ENCODE results near the gene PRKAR2A.

The PRKAR2A gene

DNA sequence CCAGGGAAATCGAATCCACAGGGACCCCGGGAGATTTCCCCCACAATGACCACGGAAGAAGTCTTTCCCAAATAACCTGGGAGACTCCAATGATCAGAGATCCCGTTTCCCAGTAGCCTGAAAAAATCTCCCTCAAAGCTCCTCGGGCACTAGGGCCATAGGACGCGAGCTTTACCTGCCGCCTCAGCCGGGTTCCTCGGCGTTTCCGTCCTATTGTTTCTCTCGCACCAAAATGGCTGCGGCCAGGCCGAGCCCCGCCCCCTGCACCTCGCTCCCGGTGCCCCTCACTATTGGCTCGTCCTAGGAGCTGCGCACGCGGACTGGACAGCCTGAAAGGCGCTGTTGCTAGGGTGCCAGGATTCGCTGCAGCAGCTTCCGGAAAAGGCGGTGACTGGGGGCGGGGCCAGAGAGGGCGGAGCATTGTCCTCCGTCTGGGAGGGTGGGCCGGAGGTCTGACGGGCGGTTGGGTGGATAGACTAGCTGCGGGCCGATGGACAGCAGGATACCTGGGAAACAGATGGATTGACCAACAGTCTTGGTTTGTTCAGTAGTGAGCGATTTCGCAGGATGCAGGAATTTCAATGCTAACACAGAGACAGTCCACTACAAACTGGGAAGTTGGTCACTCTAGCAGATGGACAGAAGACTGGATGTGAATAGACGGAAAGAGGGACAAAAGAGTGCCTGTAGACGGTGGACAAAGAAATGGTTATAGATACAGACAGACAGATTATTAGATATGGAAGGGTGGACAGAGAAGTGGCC, 130.5 kb downstream of the PRKAR2A start, which contains the start of gene IP6K2:
Gene IP6K2 (minus strand): TSS at position 240 of the 765 bp plus-strand sequence. CDS start 21,930 bp downstream, outside the sequence.
- TF ChIP-seq, protein P1, sequence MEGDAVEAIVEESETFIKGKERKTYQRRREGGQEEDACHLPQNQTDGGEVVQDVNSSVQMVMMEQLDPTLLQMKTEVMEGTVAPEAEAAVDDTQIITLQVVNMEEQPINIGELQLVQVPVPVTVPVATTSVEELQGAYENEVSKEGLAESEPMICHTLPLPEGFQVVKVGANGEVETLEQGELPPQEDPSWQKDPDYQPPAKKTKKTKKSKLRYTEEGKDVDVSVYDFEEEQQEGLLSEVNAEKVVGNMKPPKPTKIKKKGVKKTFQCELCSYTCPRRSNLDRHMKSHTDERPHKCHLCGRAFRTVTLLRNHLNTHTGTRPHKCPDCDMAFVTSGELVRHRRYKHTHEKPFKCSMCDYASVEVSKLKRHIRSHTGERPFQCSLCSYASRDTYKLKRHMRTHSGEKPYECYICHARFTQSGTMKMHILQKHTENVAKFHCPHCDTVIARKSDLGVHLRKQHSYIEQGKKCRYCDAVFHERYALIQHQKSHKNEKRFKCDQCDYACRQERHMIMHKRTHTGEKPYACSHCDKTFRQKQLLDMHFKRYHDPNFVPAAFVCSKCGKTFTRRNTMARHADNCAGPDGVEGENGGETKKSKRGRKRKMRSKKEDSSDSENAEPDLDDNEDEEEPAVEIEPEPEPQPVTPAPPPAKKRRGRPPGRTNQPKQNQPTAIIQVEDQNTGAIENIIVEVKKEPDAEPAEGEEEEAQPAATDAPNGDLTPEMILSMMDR (IDR thresholded peaks at IDR 0.05; ENCODE audit: borderline replicate concordance, insufficient read depth, low read depth, low read length) = no peak
- H3K4me3 ChIP-seq (ENCODE audit: low read depth, low read length) = peak within 1 kb of the TSS; percentile 66

DNA sequence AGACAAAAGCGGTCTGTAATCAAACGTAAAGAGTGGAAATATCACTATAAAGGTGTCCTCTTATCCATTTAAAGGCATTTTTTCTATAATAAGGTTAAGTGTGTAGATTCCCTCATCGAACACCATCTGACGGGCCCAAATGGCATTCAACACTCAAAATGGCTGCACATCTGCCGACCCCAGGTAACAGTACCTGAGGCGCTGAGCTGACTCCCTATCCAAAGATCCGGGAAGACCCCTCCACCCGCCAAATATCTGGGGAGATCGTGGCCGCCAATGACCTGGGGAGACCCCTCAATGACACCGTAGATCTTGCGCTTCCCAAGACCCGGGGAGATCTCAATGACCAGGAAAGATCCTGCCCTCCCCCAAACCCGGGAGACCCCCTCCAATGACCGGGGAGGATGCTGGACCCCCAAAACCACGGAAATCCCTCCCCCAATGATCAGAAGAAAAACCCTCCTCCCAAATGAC, 131.1 kb downstream of the PRKAR2A start:
- TF ChIP-seq, protein P1 (IDR thresholded peaks at IDR 0.05; ENCODE audit: borderline replicate concordance, insufficient read depth, low read depth, low read length) = no peak
- peak overlapping the region; percentile 66 for H3K4me3 ChIP-seq (ENCODE audit: low read depth, low read length)

DNA sequence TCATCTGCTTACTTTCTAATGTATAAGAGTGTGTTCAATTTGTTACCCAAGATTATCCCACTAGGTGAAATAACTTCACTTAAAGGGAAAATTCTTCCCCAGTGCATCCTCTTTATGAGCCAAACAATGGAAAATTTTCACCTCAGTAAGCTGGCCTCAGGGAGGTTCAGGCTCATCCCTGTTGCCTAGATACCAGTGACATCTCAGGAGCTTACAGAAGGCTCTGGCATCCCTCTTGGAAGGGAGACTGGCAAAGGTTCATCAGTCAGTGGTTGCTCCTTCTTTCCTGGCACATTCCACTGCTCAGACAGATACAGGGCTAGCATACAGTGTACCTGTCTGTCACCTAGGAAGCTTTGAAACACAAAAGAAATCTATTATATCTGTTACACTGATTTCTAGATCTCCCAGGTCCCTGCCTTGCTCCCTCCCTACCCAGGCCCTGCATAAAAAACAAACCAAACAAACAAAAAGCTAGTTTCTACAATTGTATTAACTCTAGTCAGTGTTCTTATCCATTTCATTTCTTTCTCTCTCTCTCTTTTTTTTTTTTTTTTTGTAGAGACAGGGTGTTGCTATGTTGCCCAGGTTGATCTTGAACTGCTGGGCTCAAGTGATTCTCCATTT, 132.4 kb downstream of the PRKAR2A start:
- peak overlapping the region; percentile 16 for H3K4me3 ChIP-seq (ENCODE audit: low read depth, low read length)
- TF ChIP-seq, protein P1 (IDR thresholded peaks at IDR 0.05; ENCODE audit: borderline replicate concordance, insufficient read depth, low read depth, low read length) = no peak

DNA sequence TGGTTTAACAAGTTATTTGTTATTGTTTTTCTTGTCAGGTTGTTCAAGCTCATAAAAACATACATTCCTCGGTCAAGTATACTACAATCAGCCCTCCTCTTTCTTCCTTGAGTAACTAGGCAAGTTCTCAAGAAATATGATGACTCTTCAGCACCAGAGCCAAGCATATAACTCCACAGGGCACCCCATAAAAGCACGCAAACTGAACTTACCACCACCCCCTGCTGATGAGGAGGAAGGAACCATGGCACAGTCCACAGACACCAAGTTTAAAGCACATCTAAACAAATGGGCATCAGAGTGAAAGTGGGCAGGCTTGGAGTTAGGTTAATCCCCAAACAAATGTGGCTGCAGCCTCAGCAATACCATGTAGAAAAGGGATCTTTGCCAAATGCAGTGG, 135.9 kb downstream of the PRKAR2A start:
- H3K4me3 ChIP-seq (ENCODE audit: low read depth, low read length) = no peak overlapping the region
- TF ChIP-seq, protein P1 (IDR thresholded peaks at IDR 0.05; ENCODE audit: borderline replicate concordance, insufficient read depth, low read depth, low read length) = no peak

DNA sequence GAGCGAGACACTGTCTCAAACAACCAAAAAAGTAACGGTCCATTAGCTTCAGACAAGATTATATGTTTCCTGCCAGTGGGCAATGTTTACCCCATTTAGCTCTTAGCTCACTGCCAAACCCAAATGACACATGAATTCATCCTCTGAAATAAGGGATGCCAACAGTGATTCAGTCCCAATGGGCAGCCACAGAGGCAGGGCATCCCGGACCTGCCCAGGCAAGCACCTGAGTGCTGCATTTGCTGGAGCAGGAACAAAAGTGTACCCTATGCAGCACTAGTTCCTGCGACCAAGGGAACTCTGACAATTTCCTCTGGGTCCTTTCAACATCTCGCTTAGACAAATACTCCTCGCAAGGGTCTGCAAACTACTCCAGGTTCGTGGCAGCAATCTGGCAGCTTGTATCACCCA, 138.6 kb downstream of the PRKAR2A start:
- TF ChIP-seq, protein P1 (IDR thresholded peaks at IDR 0.05; ENCODE audit: borderline replicate concordance, insufficient read depth, low read depth, low read length) = no peak

DNA sequence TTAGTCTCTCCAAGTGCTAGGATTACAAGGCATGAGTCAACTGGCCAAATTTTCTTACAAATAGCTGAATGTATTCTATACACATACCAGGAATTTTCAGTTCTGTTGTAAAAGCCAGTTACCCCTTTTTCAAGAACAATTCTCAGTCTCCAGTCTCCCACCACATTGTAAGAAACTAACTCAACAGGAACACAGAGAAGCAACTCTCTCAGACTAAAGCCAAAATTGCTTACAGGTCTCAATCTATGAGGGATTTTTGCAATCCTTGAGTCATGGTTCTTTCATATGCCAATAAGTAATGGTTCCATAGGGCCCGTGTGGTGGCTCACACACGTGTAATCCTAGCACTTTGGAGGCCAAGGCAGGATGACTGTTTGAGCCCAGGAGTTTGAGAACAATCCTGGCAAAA, 139.2 kb downstream of the PRKAR2A start:
- TF ChIP-seq, protein P1 (IDR thresholded peaks at IDR 0.05; ENCODE audit: borderline replicate concordance, insufficient read depth, low read depth, low read length) = no peak
- H3K4me3 ChIP-seq (ENCODE audit: low read depth, low read length) = no peak overlapping the region

More for the DNA sequence above, 138.6 kb downstream of the PRKAR2A start:
- no peak overlapping the region for H3K4me3 ChIP-seq (ENCODE audit: low read depth, low read length)

Data from GM12875 (cell line).